ENCODE results near the gene CFAP119. TPM values are rescaled to one million over a fixed set of nuclear protein-coding genes. Genes with fewer than 3 reads are reported as not detected.

The CFAP119 gene
- total and polyA plus RNA-seq, 9 of the 15 experiments (the other 6 are each of a cell fraction or from before 2014, with no cell fraction given) = 5.5 to 33.7 (median 9.6) TPM

DNA sequence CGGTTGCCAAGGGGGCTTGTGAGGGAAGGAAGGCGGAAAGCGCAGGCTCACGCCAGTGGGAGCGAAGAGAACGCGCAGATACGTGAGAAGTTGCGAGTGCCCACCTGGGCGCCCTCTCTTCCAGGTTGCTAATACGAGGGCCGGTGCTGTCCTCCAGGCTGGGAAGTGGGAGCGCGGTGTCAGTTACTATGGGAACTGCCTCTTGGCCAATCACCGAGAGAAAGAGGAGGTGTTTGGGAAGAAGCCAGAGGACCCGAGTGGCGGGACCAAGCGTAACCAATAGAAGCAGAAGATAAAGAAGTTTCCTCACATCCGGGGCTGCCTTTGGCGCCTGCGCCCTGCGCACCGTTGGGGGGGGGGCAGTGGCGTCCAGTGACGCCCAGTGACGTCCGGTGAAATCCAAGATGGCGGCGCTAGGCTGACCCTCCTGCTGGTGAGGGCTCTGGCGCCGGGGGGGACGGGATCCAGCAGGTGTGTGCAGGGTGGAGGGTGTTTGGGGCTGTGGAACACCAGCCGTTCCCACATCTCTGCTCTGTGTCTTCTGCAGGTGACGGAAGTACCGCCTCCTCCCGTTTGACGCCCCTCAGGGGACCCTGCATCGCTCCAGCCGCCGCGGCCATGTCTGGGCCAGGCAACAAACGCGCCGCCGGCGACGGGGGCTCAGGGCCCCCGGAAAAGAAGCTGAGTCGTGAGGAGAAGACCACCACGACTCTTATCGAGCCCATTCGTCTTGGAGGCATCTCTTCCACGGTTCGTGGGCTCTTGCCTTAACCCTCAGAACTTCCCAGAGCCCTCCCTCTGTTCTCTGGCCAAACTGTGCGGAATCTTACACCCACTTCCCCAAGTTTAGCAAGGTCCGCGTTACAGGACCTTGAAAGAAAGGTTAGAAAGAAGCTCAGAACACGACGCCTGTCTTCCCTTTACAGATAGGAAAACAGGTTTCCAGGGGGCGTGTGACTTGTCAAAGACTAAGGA lies at the start of gene CFAP119, which contains the start of gene RNF40 (continued):
- no peak for TF ChIP-seq MCM7 (IDR thresholded peaks at IDR 0.05)
- TF ChIP-seq KAT7 (CRISPR knock-in tag; IDR thresholded peaks at IDR 0.05; ENCODE audit: borderline replicate concordance) = no peak
- no peak for TF ChIP-seq SRSF7 (optimal IDR thresholded peaks at IDR 0.05; ENCODE audit: low read depth, low read length)
- peak; percentile 68; the same call in 1 of the 2 replicates for TF ChIP-seq ZNF511 (CRISPR knock-in tag; IDR thresholded peaks at IDR 0.05)
- peak; percentile 49; the same call in 1 of the 2 replicates for TF ChIP-seq HCFC1 (IDR thresholded peaks at IDR 0.05; ENCODE audit: low read depth, low read length)
- TF ChIP-seq MBD2 (IDR thresholded peaks at IDR 0.05; ENCODE audit: borderline replicate concordance, low read depth) = peak; percentile 36; the same call in 1 of the 2 replicates
- peak; percentile 65; the same call in 1 of the 2 replicates for TF ChIP-seq NFRKB (IDR thresholded peaks at IDR 0.05; ENCODE audit: low read depth)
- TF ChIP-seq COPS2 (conservative IDR thresholded peaks at IDR 0.05) = no peak
- 0 out of 2 replicates have a peak, but pooled peaks have one; percentile 15 for TF ChIP-seq ETV5 (CRISPR knock-in tag; IDR thresholded peaks at IDR 0.05; ENCODE audit: low read depth)
- no peak for TF ChIP-seq RFX7 (CRISPR knock-in tag; IDR thresholded peaks at IDR 0.05)
- peak; percentile 64; the same call in 1 of the 2 replicates for TF ChIP-seq PML (IDR thresholded peaks at IDR 0.05; ENCODE audit: low read length)
- TF ChIP-seq RBFOX2 (IDR thresholded peaks at IDR 0.05; ENCODE audit: low read depth, low read length) = peak; percentile 84
- TF ChIP-seq, protein P1, sequence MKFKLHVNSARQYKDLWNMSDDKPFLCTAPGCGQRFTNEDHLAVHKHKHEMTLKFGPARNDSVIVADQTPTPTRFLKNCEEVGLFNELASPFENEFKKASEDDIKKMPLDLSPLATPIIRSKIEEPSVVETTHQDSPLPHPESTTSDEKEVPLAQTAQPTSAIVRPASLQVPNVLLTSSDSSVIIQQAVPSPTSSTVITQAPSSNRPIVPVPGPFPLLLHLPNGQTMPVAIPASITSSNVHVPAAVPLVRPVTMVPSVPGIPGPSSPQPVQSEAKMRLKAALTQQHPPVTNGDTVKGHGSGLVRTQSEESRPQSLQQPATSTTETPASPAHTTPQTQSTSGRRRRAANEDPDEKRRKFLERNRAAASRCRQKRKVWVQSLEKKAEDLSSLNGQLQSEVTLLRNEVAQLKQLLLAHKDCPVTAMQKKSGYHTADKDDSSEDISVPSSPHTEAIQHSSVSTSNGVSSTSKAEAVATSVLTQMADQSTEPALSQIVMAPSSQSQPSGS (CRISPR knock-in tag; IDR thresholded peaks at IDR 0.05) = no peak
- peak; percentile 90 for TF ChIP-seq NFIC (IDR thresholded peaks at IDR 0.05)
- TF ChIP-seq SP1 (CRISPR knock-in tag; IDR thresholded peaks at IDR 0.05) = peak; percentile 51
- peak in 1 of 2 experiments; percentile 11; a peak in 1 of 4 replicates for TF ChIP-seq NONO (IDR thresholded peaks at IDR 0.05; ENCODE audit: low read depth in 2 of 2, low read length in 1 of 2)
- no peak for TF ChIP-seq BRF2 (IDR thresholded peaks at IDR 0.05; ENCODE audit: borderline replicate concordance, insufficient read depth, insufficient read length)
- TF ChIP-seq POLR2A (conservative IDR thresholded peaks at IDR 0.05) = peak; percentile 86
- 0 out of 2 replicates have a peak, but pooled peaks have one; percentile 12 for TF ChIP-seq FOXK1 (CRISPR knock-in tag; IDR thresholded peaks at IDR 0.05; ENCODE audit: borderline replicate concordance)
- TF ChIP-seq, protein P2, sequence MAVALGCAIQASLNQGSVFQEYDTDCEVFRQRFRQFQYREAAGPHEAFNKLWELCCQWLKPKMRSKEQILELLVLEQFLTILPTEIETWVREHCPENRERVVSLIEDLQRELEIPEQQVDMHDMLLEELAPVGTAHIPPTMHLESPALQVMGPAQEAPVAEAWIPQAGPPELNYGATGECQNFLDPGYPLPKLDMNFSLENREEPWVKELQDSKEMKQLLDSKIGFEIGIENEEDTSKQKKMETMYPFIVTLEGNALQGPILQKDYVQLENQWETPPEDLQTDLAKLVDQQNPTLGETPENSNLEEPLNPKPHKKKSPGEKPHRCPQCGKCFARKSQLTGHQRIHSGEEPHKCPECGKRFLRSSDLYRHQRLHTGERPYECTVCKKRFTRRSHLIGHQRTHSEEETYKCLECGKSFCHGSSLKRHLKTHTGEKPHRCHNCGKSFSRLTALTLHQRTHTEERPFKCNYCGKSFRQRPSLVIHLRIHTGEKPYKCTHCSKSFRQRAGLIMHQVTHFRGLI (CRISPR knock-in tag; IDR thresholded peaks at IDR 0.05) = no peak
- TF ChIP-seq, protein P3, sequence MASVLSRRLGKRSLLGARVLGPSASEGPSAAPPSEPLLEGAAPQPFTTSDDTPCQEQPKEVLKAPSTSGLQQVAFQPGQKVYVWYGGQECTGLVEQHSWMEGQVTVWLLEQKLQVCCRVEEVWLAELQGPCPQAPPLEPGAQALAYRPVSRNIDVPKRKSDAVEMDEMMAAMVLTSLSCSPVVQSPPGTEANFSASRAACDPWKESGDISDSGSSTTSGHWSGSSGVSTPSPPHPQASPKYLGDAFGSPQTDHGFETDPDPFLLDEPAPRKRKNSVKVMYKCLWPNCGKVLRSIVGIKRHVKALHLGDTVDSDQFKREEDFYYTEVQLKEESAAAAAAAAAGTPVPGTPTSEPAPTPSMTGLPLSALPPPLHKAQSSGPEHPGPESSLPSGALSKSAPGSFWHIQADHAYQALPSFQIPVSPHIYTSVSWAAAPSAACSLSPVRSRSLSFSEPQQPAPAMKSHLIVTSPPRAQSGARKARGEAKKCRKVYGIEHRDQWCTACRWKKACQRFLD (CRISPR knock-in tag; IDR thresholded peaks at IDR 0.05) = 0 out of 2 replicates have a peak, but pooled peaks have one; percentile 33

Data from K562 (cell line).